Fibroblast of lung (primary cell): ENCODE measurements around the gene SPINK4. TPM values are rescaled to one million over a fixed set of nuclear protein-coding genes. Genes with fewer than 3 reads are reported as not detected.

Experiments
- DNase-seq, 2 donors: peaks; one replicate each; pipeline versions ENCODE4 v3.0.0 to v3.0.0-alpha.2; 2010; ENCODE audit warnings: low read depth in 2 of 2
- H2AFZ ChIP-seq: 2 replicates; pipeline ENCODE4 v1.5.1; 2012; ENCODE audit warnings: low read length, control low read depth, inconsistent platforms
- H3K27ac ChIP-seq: 2 replicates; pipeline ENCODE4 v1.5.1; 2011; ENCODE audit warnings: low read length, control low read depth; ENCODE audit not compliant: insufficient read depth
- H3K27me3 ChIP-seq: 2 replicates; pipeline ENCODE4 v1.5.1; 2011; ENCODE audit warnings: mild to moderate bottlenecking, low read length; ENCODE audit not compliant: control insufficient read depth, insufficient read depth
- H3K36me3 ChIP-seq: 2 replicates; pipeline ENCODE4 v1.5.1; 2011; ENCODE audit warnings: low read length; ENCODE audit not compliant: control insufficient read depth, insufficient read depth
- H3K4me1 ChIP-seq: 2 replicates; pipeline ENCODE4 v1.5.1; 2011; ENCODE audit warnings: low read length; ENCODE audit not compliant: control insufficient read depth, insufficient read depth; ENCODE audit errors: extremely low read depth
- H3K4me2 ChIP-seq: 2 replicates; pipeline ENCODE4 v1.5.1; 2011; ENCODE audit warnings: low read length, control low read depth; ENCODE audit not compliant: insufficient read depth; ENCODE audit errors: extremely low read depth
- H3K4me3 ChIP-seq, 4 experiments: fragments of 200-600 bp in 1 of 4; sonication (generic) in 1 of 4; replicated peaks in 1 of 4; 2 replicates each; pipeline ENCODE4 v1.5.1; 2011 to 2016; ENCODE audit warnings: low read length in 4 of 4, low read depth in 3 of 4, mild to moderate bottlenecking in 3 of 4, control low read depth in 2 of 4, inconsistent platforms in 1 of 4, mixed read lengths in 1 of 4; ENCODE audit not compliant: insufficient read depth in 1 of 4; ENCODE audit errors: control extremely low read depth in 1 of 4
- H3K79me2 ChIP-seq: 2 replicates; pipeline ENCODE4 v1.5.1; 2012; ENCODE audit warnings: mild to moderate bottlenecking, low read length, inconsistent platforms; ENCODE audit not compliant: control insufficient read depth, insufficient read depth
- H3K9ac ChIP-seq: 2 replicates; pipeline ENCODE4 v1.5.1; 2011; ENCODE audit warnings: mild to moderate bottlenecking, low read length, control low read depth; ENCODE audit not compliant: insufficient read depth
- H3K9me3 ChIP-seq: 2 replicates; pipeline ENCODE4 v1.5.1; 2012; ENCODE audit warnings: low read depth, low read length; ENCODE audit not compliant: control insufficient read depth, insufficient read depth
- H4K20me1 ChIP-seq: 2 replicates; pipeline ENCODE4 v1.5.1; 2011; ENCODE audit warnings: low read length; ENCODE audit not compliant: control insufficient read depth, insufficient read depth; ENCODE audit errors: extremely low read depth
- EZH2 ChIP-seq: IDR thresholded peaks from 2 replicates; pipeline ENCODE4 v1.5.1; 2012; ENCODE audit warnings: low read length, control low read depth, mild to moderate bottlenecking; ENCODE audit errors: missing control alignments
- polyA plus RNA-seq, 2 donors: library from polyadenylated mRNA; depleted of rRNA in 1 of 2; stranded (reverse) in 1 of 2; unstranded in 1 of 2; fragments of >200 nt; gene quantifications; 2 replicates each; pipeline ENCODE4 v1.2.1, GENCODE V29; 2011 to 2012; ENCODE audit warnings: missing spikeins in 1 of 2
- total RNA-seq: library from RNA; depleted of rRNA; stranded (reverse); fragments of >200 nt; gene quantifications from 2 replicates; pipeline ENCODE4 v1.2.1, GENCODE V29; 2014
- TF ChIP-seq, protein P1 (sequence below), 2 donors: IDR thresholded peaks in 1 of 2; conservative IDR thresholded peaks in 1 of 2; 1 replicate in 1 of 2; 2 replicates in 1 of 2; pipeline ENCODE4 v1.5.1; 2011 to 2012; ENCODE audit warnings: low read length in 2 of 2, control low read depth in 1 of 2, inconsistent platforms in 1 of 2, low read depth in 1 of 2, mild to moderate bottlenecking in 1 of 2

SPINK4 gene
- total and polyA plus RNA-seq, 2 donors (not counting 1 experiment from before 2014, with no cell fraction given), result not detected

DNA sequence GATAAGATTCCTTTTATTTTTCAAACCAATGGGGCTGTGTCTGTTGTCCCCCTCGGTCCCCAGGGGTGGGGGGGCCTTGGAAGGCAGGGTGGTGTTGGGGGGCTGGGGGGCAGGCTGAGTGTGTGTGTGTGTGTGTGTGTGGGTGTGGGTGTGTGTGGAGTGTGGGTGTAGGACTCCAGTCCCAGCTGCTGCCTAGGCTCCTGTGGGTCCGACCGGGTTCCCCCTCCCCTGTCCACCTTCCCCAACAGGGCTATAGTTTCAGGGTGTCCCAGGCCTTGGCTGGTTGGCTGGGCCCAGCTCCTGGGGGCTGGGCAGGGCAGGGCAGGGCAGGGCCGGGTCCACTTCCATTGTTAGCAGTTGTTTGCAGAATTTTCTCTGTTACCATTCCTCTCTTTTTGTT, 48.3 kb downstream of the SPINK4 start:
- Histone ChIP-seq H3K4me1 (peaks cover 3% of the 10 kb centered on the region), H3K9ac (no peak overlapping the region), H3K27me3 (no peaks in the 10 kb centered on the region), H3K4me3 (no peak overlapping the region), H3K79me2 (peaks cover 24% of the 10 kb centered on the region), H3K4me2 (no peak overlapping the region), H2AFZ (no peak overlapping the region), H3K27ac (no peak overlapping the region), H3K9me3 (no peaks in the 10 kb centered on the region), H4K20me1 (no peaks in the 10 kb centered on the region), H3K36me3 (no peaks in the 10 kb centered on the region)
- DNase-seq, result no peak
- TF ChIP-seq, protein P1, sequence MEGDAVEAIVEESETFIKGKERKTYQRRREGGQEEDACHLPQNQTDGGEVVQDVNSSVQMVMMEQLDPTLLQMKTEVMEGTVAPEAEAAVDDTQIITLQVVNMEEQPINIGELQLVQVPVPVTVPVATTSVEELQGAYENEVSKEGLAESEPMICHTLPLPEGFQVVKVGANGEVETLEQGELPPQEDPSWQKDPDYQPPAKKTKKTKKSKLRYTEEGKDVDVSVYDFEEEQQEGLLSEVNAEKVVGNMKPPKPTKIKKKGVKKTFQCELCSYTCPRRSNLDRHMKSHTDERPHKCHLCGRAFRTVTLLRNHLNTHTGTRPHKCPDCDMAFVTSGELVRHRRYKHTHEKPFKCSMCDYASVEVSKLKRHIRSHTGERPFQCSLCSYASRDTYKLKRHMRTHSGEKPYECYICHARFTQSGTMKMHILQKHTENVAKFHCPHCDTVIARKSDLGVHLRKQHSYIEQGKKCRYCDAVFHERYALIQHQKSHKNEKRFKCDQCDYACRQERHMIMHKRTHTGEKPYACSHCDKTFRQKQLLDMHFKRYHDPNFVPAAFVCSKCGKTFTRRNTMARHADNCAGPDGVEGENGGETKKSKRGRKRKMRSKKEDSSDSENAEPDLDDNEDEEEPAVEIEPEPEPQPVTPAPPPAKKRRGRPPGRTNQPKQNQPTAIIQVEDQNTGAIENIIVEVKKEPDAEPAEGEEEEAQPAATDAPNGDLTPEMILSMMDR (conservative IDR thresholded peaks at IDR 0.05 in 1 of 2, IDR thresholded peaks at IDR 0.05 in 1 of 2; ENCODE audit: low read depth in 1 of 2, low read length in 2 of 2), result no peak
- TF ChIP-seq EZH2, result no peak

DNA sequence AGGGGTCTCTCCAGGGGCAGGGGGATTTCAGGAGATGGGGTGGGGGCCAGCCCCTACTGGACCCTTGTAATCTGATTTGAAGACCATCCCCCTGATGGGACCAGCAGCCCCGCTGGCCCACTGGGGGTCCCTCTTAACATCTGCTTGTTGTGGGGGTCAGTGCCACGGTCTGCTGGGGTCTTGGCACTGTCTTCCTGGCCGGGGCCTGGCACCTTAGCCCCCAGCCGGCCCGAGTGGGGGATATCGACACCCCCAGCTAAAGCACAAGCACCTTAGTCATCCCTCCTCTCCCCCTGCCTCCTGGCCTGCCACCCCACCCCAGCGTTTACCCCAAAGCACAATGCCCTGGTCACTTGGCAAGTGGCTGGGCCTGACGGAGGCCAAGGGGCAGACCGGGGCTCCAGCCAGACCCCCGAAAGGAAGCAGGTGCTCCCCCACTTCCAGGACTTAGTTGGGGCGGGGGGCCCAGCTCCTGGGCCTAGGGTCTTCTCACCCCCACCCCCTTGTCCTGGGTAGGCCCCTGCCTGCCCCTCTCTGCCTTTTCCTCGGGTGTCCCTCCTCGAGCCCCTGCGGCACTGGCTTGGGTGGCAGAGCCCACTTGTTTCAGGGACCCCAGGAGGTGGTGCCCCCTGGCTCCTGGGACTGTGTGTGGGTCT, 49.0 kb downstream of the SPINK4 start:
- Histone ChIP-seq H3K4me1 (peaks cover 3% of the 10 kb centered on the region), H3K4me3 (no peak overlapping the region), H3K27ac (peak overlapping the region; percentile 100), H3K9ac (no peak overlapping the region), H3K27me3 (no peaks in the 10 kb centered on the region), H3K79me2 (peaks cover 31% of the 10 kb centered on the region), H3K9me3 (no peaks in the 10 kb centered on the region), H4K20me1 (no peaks in the 10 kb centered on the region), H2AFZ (no peak overlapping the region), H3K36me3 (no peaks in the 10 kb centered on the region), H3K4me2 (no peak overlapping the region)
- no peak for DNase-seq
- TF ChIP-seq EZH2, result no peak
- TF ChIP-seq, protein P1 (conservative IDR thresholded peaks at IDR 0.05 in 1 of 2, IDR thresholded peaks at IDR 0.05 in 1 of 2; ENCODE audit: low read depth in 1 of 2, low read length in 2 of 2), result no peak

DNA sequence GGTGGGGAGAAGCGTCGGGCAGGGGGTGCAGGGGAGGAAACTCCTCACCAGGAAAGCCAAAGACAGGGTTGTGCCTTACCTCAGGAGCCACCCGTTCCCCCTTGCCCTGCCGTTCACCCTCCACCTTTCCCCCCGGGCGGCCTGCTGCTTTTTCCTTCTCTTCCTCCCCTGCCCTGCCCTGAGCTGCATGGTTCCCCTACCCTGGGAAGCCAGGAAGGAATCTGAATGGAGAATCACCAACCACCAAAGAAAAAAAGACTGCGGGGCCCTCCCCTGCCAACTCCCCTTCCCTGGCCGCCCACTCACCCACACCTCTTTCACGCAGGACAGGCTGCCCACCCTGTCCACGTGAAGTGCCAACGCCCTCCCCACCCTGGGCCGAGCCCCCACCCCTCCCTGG, 49.5 kb downstream of the SPINK4 start:
- peaks cover 3% of the 10 kb centered on the region for H3K4me1 ChIP-seq
- no peaks in the 10 kb centered on the region for H4K20me1 ChIP-seq
- no peak overlapping the region for H3K4me2 ChIP-seq
- peak in 1 of 2 donors; percentile 34 for DNase-seq
- H3K9ac ChIP-seq, result peak overlapping the region; percentile 98
- H2AFZ ChIP-seq, result no peak overlapping the region
- H3K9me3 ChIP-seq, result no peaks in the 10 kb centered on the region
- peak overlapping the region in 2 of 4 experiments; percentile 12 to 79 for H3K4me3 ChIP-seq
- TF ChIP-seq EZH2, result no peak
- TF ChIP-seq, protein P1 (conservative IDR thresholded peaks at IDR 0.05 in 1 of 2, IDR thresholded peaks at IDR 0.05 in 1 of 2; ENCODE audit: low read depth in 1 of 2, low read length in 2 of 2), result no peak
- H3K79me2 ChIP-seq, result peaks cover 35% of the 10 kb centered on the region
- H3K36me3 ChIP-seq, result peaks cover under 1% of the 10 kb centered on the region
- H3K27ac ChIP-seq, result peak overlapping the region; percentile 100
- no peaks in the 10 kb centered on the region for H3K27me3 ChIP-seq
